Activated CD8-positive, alpha-beta T cell treated with anti-CD3 and anti-CD28 coated beads, Interleukin-2, amount 10 ng/mL, durations not matched to agents 7 days and 5 days (primary cell): ENCODE data around the gene SSH2. TPM values are rescaled to one million over a fixed set of nuclear protein-coding genes. Genes with fewer than 3 reads are reported as not detected.

Experiments used
- ATAC-seq: fragments of 150-1000 bp; cut with Tn5 transposase; one replicate; pipeline ENCODE4 v1.10.0; 2021; ENCODE audit warnings: moderate library complexity
- CTCF ChIA-PET: fragments of 350-600 bp; sonication (Branson Sonifier 250); formaldehyde crosslinking; loops from one replicate; lab custom pipeline; 2021; ENCODE audit warnings: antibody characterized with exemption; lab: Charles Lee
- POLR2A ChIA-PET: fragments of 350-600 bp; sonication (Branson Sonifier 250); formaldehyde crosslinking; loops from one replicate; lab custom pipeline; 2021; ENCODE audit warnings: antibody characterized with exemption; lab: Charles Lee
- DNase-seq: peaks from one replicate; pipeline ENCODE4 v3.0.0-alpha.2; 2020
- H3K27ac Mint-ChIP-seq: one replicate; pipeline ENCODE4 v1.8.0; 2021; ENCODE audit warnings: mild to moderate bottlenecking, mixed read lengths
- H3K27me3 Mint-ChIP-seq: one replicate; pipeline ENCODE4 v1.8.0; 2021; ENCODE audit warnings: low read depth, mixed read lengths
- H3K36me3 Mint-ChIP-seq: one replicate; pipeline ENCODE4 v1.8.0; 2021; ENCODE audit warnings: low read depth, mixed read lengths
- H3K4me1 Mint-ChIP-seq: one replicate; pipeline ENCODE4 v1.8.0; 2021; ENCODE audit warnings: low read depth, mixed read lengths
- H3K4me3 Mint-ChIP-seq: one replicate; pipeline ENCODE4 v1.8.0; 2021; ENCODE audit warnings: mild to moderate bottlenecking, mixed read lengths
- H3K9me3 Mint-ChIP-seq: one replicate; pipeline ENCODE4 v1.8.0; 2022; ENCODE audit warnings: mixed read lengths; ENCODE audit not compliant: insufficient read depth
- total RNA-seq, 2 experiments: library from RNA; stranded (reverse); gene quantifications; one replicate each; pipeline ENCODE4 v1.2.3, GENCODE V29; 2021

The SSH2 gene
- total RNA-seq, 2 experiments from 2014 or later: 73.5 to 79.6 TPM

DNA sequence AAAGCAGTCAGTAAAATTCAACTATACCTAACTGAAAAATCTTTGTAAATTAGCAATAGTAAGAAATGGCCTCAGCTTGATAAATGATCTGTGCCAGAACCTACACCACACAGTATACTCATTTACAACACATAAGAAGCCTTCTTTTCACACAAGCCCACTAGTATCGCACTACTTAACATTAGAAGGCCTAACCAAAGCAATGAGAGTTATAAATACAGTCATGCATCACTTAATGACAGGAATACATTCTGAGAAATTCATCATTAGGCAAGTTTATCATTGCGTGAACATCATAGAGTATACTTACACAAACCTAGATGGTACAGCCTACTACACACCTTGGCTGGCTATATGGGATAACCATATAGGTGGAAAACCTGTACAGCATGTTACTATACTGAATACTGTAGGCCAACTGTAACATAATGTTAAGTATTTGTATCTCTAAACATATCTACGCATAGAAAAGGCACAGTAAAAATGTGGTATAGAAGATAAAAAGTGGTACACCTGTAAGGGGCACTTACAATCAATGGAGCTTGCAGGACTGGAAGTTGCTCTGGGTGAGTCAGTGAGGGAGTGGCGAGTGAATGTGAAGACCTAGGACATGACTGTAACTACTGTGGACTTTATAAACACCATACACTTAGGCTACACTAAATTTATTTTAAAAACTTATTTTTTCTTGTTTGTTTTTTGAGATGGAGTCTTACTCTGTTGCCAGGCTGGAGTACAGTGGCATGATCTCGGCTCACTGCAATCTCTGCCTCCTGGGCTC is 180.8 kb downstream of the SSH2 start:
- no peaks in the 10 kb centered on the region for H3K9me3 Mint-ChIP-seq
- H3K27ac Mint-ChIP-seq: no peak overlapping the region
- peaks cover 37% of the 10 kb centered on the region for H3K4me1 Mint-ChIP-seq
- no peak overlapping the region for H3K4me3 Mint-ChIP-seq
- H3K27me3 Mint-ChIP-seq: no peaks in the 10 kb centered on the region
- ChIA-PET POLR2A (no interaction called here), CTCF (interaction anchor here (1.0 to 2.4 kb wide), 3 partner anchors 11 to 132 kb away, joined by 3 to 7 read pairs (median 4); no protein-coding TSS in a partner anchor)
- no peak for DNase-seq
- peaks cover 27% of the 10 kb centered on the region for H3K36me3 Mint-ChIP-seq
- no peak for ATAC-seq

DNA sequence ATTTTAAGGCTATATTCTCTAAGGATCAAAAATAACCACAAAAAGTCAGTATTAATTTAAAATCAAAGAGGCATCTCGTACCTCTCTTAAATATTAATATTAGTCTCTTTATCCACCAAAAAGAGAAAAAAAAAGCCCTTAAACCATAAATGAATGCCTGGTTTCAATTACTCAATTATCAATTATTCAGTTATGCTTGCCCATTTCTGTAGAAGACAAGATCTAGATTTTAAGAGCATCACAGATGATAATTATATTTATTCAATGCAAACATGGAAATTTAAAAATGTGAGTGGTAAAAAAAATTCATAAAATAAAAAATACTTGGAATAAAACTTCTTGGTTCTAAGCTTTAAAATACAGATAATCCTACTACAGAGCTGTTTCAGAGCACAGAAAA is 181.6 kb downstream of the SSH2 start:
- CTCF ChIA-PET: interaction anchor here (0.9 to 2.4 kb wide), 3 partner anchors 9 to 31 kb away, joined by 3 to 7 read pairs (median 3); no protein-coding TSS in a partner anchor
- Mint-ChIP-seq H3K27ac (no peak overlapping the region), H3K27me3 (no peaks in the 10 kb centered on the region), H3K4me1 (peaks cover 34% of the 10 kb centered on the region), H3K36me3 (peaks cover 21% of the 10 kb centered on the region), H3K9me3 (no peaks in the 10 kb centered on the region), H3K4me3 (no peak overlapping the region)
- DNase-seq (no peak), ATAC-seq (no peak)
- POLR2A ChIA-PET: no interaction called here

DNA sequence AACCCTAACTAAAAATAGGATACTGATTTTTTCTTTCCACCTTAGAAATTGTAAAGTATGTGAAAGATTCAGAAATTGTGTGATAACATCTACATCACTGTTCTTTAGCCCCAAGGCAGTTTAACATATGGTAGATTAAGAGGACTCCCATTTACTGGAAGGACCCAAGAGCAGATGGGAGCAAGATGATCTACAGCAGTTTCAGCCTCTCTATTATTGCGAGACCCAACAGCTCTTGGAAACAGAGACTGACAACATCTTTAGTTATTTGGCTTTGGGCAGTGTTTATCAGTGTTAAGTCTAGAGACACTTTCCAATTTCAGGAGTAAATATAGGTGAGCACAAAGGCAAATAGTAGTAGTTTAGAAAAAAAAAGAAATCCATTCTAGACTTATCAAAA is 182.4 kb downstream of the SSH2 start:
- ChIA-PET POLR2A (interaction anchor here (0.6 kb wide), 1 partner anchor 161 kb away, joined by 3 read pairs; no protein-coding TSS in a partner anchor), CTCF (interaction anchor here (0.9 to 2.4 kb wide), 4 partner anchors 9 to 183 kb away, joined by 3 to 7 read pairs (median 3); partner anchors contain the start of gene SSH2)
- DNase-seq (no peak), ATAC-seq (no peak)
- Mint-ChIP-seq H3K4me3 (no peak overlapping the region), H3K27me3 (no peaks in the 10 kb centered on the region), H3K27ac (no peak overlapping the region), H3K36me3 (peaks cover 19% of the 10 kb centered on the region), H3K4me1 (peaks cover 36% of the 10 kb centered on the region), H3K9me3 (no peaks in the 10 kb centered on the region)

DNA sequence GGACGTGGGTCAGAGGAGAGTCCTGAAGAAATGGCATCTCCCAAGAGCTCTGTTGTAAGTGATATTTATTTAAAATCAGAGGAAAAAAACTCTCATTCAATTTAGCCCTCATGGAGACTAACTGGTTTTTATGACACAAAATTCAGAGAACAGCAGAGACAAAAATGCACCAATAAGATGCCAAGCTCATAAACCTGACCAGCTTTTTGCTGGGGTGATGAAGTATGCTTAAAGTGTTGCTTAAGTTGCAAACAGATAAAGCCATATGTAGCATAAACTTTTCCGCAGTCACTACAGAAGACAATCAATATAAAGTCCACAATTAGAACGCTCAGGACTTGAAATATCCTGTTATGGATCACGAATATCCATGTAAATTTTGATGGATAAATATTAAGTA is 183.4 kb downstream of the SSH2 start:
- H3K27me3 Mint-ChIP-seq: no peaks in the 10 kb centered on the region
- ATAC-seq: no peak
- H3K9me3 Mint-ChIP-seq: no peaks in the 10 kb centered on the region
- no peak overlapping the region for H3K4me3 Mint-ChIP-seq
- H3K36me3 Mint-ChIP-seq: peaks cover 18% of the 10 kb centered on the region
- ChIA-PET CTCF (interaction anchor here (1.0 to 2.4 kb wide), 6 partner anchors 13 to 184 kb away, joined by 3 to 7 read pairs (median 4); partner anchors contain the start of gene SSH2), POLR2A (no interaction called here)
- DNase-seq: no peak
- H3K4me1 Mint-ChIP-seq: peaks cover 37% of the 10 kb centered on the region
- no peak overlapping the region for H3K27ac Mint-ChIP-seq

DNA sequence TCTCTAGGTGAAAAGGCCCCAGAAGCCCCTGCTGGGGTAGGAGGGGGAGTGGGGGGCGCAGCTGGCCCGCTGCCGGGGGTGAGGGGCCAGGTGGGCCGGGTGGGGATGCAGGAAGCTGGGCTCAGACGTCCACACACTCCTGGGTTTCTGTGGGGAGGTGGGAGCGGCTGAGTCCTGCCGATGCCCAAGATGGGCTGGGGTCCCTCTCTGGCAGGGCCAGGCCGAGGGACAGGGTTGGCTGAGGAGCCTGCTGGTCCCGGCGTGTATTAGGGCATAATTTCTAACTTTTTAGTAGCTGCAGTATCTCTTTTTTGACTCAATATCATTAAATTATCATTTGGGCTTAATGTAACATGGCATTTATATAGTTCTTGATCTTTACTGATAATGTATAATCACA is 185.9 kb downstream of the SSH2 start:
- DNase-seq: no peak
- ATAC-seq: no peak
- CTCF ChIA-PET: interaction anchor here (0.9 to 1.5 kb wide), 3 partner anchors 13 to 105 kb away, joined by 3 to 4 read pairs (median 4); no protein-coding TSS in a partner anchor
- Mint-ChIP-seq H3K27ac (no peak overlapping the region), H3K9me3 (no peaks in the 10 kb centered on the region), H3K4me3 (no peak overlapping the region), H3K27me3 (no peaks in the 10 kb centered on the region), H3K36me3 (peaks cover 14% of the 10 kb centered on the region), H3K4me1 (peaks cover 54% of the 10 kb centered on the region)
- POLR2A ChIA-PET: interaction anchor here (0.6 kb wide), 1 partner anchor 1410 kb away, joined by 4 read pairs; no protein-coding TSS in a partner anchor

DNA sequence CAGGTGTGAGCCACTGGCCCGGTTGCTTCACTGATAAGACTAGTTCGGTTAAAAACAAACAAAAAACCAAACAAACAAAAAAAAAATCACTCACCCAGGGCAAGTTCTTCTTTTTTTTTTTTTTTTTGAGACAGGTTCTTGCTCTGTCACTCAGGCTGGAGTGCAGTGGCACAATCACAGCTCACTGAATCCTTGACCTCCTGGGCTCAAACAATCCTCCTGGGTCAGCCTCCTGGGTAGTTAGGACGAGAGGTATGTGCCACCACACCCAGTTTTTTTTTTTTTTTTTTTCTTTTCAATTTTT is 187.9 kb downstream of the SSH2 start:
- no peak overlapping the region for H3K4me3 Mint-ChIP-seq
- H3K9me3 Mint-ChIP-seq: no peaks in the 10 kb centered on the region
- H3K4me1 Mint-ChIP-seq: peaks cover 42% of the 10 kb centered on the region
- POLR2A ChIA-PET: no interaction called here
- no peak overlapping the region for H3K27ac Mint-ChIP-seq
- DNase-seq: no peak
- H3K27me3 Mint-ChIP-seq: no peaks in the 10 kb centered on the region
- ATAC-seq: no peak
- CTCF ChIA-PET: no interaction called here
- peaks cover 13% of the 10 kb centered on the region for H3K36me3 Mint-ChIP-seq

DNA sequence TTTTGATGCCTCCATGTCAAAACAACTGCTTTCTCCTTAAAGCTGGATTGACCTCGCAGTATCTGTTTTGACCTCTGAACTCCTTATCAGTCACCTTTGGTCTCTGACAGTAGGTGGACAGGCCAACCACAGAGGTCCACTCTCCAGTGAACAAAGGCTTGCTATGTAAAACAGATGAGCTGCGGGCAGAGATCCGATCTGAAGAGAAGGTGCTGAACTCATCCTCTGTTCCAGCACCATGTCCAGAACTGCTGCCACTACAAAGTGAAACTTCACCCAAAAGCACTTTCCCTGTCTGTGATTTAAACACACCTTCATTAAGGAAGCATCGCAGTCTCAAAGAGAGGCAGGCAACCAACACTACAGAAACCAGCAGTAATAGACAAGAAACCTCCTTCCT is 190.0 kb downstream of the SSH2 start:
- H3K27me3 Mint-ChIP-seq: no peaks in the 10 kb centered on the region
- ChIA-PET POLR2A (no interaction called here), CTCF (interaction anchor here (1.2 to 1.9 kb wide), 2 partner anchors 11 to 101 kb away, joined by 5 read pairs; no protein-coding TSS in a partner anchor)
- ATAC-seq (no peak), DNase-seq (no peak)
- H3K9me3 Mint-ChIP-seq: no peaks in the 10 kb centered on the region
- H3K27ac Mint-ChIP-seq: no peak overlapping the region
- peaks cover 26% of the 10 kb centered on the region for H3K4me1 Mint-ChIP-seq
- H3K4me3 Mint-ChIP-seq: no peak overlapping the region
- peaks cover 13% of the 10 kb centered on the region for H3K36me3 Mint-ChIP-seq

DNA sequence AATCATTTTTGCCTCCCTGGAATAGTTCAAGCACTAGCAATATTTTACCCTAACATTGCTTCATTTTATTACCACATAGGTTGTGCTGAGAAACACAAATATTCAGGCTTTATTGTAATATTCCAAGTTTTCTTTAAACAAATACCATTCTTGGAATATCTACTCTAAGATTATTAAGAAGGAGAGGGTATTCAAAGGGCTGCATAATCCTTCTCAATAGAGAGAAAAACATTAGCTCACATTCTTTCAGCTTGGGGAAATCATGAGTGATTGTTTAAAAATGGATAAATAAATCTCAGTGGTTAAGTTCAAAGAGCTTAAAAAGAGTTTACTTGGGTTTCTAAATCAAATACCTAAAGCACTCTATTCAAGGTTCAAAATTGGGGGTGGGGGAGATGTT is 195.4 kb downstream of the SSH2 start:
- H3K9me3 Mint-ChIP-seq: no peaks in the 10 kb centered on the region
- DNase-seq: no peak
- ChIA-PET POLR2A (no interaction called here), CTCF (interaction anchor here (0.8 kb wide), 1 partner anchor 12 kb away, joined by 3 read pairs; no protein-coding TSS in a partner anchor)
- no peak overlapping the region for H3K27ac Mint-ChIP-seq
- no peak for ATAC-seq
- H3K36me3 Mint-ChIP-seq: peaks cover 32% of the 10 kb centered on the region
- H3K4me3 Mint-ChIP-seq: no peak overlapping the region
- peaks cover 17% of the 10 kb centered on the region for H3K4me1 Mint-ChIP-seq
- no peaks in the 10 kb centered on the region for H3K27me3 Mint-ChIP-seq

DNA sequence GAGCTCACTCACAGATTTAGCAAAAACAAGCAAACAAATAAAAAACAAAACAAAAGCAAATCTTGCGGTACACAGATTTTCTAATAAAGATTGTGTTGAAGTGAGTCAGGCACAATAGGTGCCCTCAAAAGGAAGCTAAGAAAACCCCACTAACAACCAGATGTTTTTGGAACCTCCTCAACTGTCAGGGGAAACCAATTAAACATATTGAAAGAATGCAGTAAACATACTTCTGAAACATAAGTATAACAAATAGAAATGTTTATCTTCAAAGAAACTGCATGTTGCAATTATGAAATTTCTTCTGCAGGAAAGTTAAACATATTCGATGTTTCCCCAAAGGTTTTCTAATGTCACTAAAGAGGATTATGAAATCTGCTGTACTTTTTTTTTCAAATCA is 196.9 kb downstream of the SSH2 start:
- ATAC-seq (no peak), DNase-seq (no peak)
- Mint-ChIP-seq H3K9me3 (peaks cover 5% of the 10 kb centered on the region), H3K27ac (no peak overlapping the region), H3K27me3 (no peaks in the 10 kb centered on the region), H3K4me1 (peaks cover 23% of the 10 kb centered on the region), H3K36me3 (peaks cover 37% of the 10 kb centered on the region), H3K4me3 (no peak overlapping the region)
- ChIA-PET POLR2A (interaction anchor here (0.7 to 0.9 kb wide), 3 partner anchors 10 to 59 kb away, joined by 3 read pairs; no protein-coding TSS in a partner anchor), CTCF (interaction anchor here (0.7 to 1.7 kb wide), 6 partner anchors 8 to 115 kb away, joined by 3 to 6 read pairs (median 4); no protein-coding TSS in a partner anchor)

DNA sequence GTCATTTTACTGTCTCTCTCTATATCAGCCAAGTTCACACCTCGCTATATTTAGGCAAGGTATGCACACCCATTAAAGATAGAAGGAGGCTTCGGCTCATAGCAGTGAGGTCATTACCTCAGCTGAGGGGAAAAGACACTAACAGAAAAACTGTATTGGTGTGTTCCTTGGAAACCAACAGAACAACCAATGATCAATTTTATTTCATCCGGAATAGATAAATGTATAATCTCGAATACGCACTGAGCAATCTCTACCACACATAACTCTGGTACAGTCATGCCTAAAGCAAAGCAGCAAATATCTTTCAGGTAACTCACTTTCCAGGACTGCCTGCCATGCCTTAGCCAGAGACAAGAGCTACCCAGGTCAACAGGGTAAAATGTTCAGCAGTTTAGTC is 197.4 kb downstream of the SSH2 start:
- H3K36me3 Mint-ChIP-seq: peaks cover 38% of the 10 kb centered on the region
- ATAC-seq (no peak), DNase-seq (no peak)
- ChIA-PET CTCF (interaction anchor here (1.0 to 1.7 kb wide), 4 partner anchors 10 to 108 kb away, joined by 3 to 6 read pairs (median 4); no protein-coding TSS in a partner anchor), POLR2A (no interaction called here)
- H3K4me1 Mint-ChIP-seq: peaks cover 28% of the 10 kb centered on the region
- no peaks in the 10 kb centered on the region for H3K27me3 Mint-ChIP-seq
- H3K4me3 Mint-ChIP-seq: no peak overlapping the region
- H3K9me3 Mint-ChIP-seq: peaks cover 5% of the 10 kb centered on the region
- H3K27ac Mint-ChIP-seq: no peak overlapping the region

DNA sequence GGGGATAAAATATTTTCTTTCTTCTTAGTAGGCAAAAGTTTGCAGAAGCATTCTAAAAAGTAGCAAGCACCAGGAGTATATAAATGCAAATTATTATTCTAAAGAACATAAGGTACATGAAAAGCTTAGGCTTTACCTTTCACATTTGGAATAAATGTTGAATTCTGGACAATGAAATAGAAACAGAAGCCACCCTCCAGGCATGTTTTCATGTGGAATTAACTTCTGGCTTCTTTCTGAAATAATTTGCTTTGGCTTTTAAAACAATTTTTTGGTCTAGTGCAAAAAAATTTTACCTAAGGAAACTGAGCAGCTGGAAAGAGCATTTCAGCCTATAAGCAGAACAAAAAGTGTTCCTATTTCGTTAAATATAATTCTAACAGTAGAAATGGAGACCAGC is 197.8 kb downstream of the SSH2 start:
- Mint-ChIP-seq H3K9me3 (peaks cover 5% of the 10 kb centered on the region), H3K27ac (no peak overlapping the region), H3K4me3 (no peak overlapping the region), H3K27me3 (no peaks in the 10 kb centered on the region), H3K36me3 (peaks cover 39% of the 10 kb centered on the region), H3K4me1 (peaks cover 32% of the 10 kb centered on the region)
- no peak for ATAC-seq
- ChIA-PET CTCF (interaction anchor here (1.4 to 1.7 kb wide), 3 partner anchors 10 to 92 kb away, joined by 4 to 6 read pairs (median 4); no protein-coding TSS in a partner anchor), POLR2A (no interaction called here)
- no peak for DNase-seq

DNA sequence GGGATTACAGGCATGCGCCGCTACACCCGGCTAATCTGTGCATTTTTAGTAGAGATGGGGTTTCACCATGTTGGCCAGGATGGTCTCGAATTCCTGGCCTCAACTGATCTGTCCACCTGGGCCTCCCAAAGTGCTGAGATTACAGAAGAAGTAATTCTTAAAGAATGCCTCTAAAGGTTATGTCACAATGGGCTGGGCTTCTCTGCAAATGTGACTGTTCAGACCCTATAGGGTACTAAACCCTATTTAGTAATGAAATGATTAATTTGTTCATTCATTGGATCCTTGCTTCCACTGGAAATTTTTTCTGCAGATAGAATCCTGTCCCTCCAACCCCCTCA is 198.5 kb downstream of the SSH2 start:
- H3K4me3 Mint-ChIP-seq: no peak overlapping the region
- POLR2A ChIA-PET: no interaction called here
- H3K9me3 Mint-ChIP-seq: peaks cover 5% of the 10 kb centered on the region

More for the DNA sequence above, 198.5 kb downstream of the SSH2 start:
- H3K27me3 Mint-ChIP-seq: no peaks in the 10 kb centered on the region
- no peak overlapping the region for H3K27ac Mint-ChIP-seq
- CTCF ChIA-PET: interaction anchor here (1.7 kb wide), 1 partner anchor 26 kb away, joined by 4 read pairs; no protein-coding TSS in a partner anchor
- ATAC-seq: no peak
- H3K36me3 Mint-ChIP-seq: peaks cover 39% of the 10 kb centered on the region
- DNase-seq: no peak
- peaks cover 39% of the 10 kb centered on the region for H3K4me1 Mint-ChIP-seq
